Mammary epithelial cell (primary cell): Measurements from ENCODE around the gene DACH2.

ENCODE experiments used
- CTCF ChIP-seq, 2 donors: IDR thresholded peaks in 1 of 2; conservative IDR thresholded peaks in 1 of 2; 2 replicates each; pipeline ENCODE4 v1.5.1; 2011 to 2012; ENCODE audit warnings: inconsistent platforms in 2 of 2, low read length in 2 of 2, mild to moderate bottlenecking in 2 of 2, control low read depth in 1 of 2, low read depth in 1 of 2; ENCODE audit not compliant: insufficient read depth in 1 of 2; ENCODE audit errors: extremely low read depth in 1 of 2
- EZH2 ChIP-seq: IDR thresholded peaks from 2 replicates; pipeline ENCODE4 v1.6.1; 2012; ENCODE audit warnings: low read length, inconsistent platforms, borderline replicate concordance

DNA sequence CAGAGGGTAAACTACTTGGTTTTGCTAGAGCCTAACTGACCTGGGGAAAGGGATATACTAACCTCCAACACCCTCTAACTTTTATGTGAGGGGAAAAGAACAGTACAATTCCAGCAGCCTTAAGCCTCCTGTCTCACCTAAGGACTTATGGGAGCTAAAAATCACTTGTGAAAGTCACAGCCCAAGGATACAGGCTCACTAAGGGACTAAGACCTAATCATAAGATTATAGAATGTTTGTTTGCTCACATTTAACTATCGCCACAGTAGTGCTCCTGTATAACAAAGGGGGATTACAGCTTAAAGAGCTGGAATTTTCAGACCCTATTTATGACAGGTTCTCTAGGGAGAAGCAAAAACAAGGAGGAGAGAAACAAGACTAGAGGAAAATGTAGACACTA, 548.7 kb downstream of the DACH2 start:
- TF ChIP-seq EZH2 (no peak), CTCF (conservative IDR thresholded peaks at IDR 0.05 in 1 of 2, IDR thresholded peaks at IDR 0.05 in 1 of 2; ENCODE audit: extremely low read depth in 1 of 2, insufficient read depth in 1 of 2, low read depth in 1 of 2, low read length in 2 of 2) (no peak)
